ENCODE results near the gene TINAGL1. TPM values are rescaled to one million over a fixed set of nuclear protein-coding genes. Genes with fewer than 3 reads are reported as not detected.

TINAGL1 gene, protein sequence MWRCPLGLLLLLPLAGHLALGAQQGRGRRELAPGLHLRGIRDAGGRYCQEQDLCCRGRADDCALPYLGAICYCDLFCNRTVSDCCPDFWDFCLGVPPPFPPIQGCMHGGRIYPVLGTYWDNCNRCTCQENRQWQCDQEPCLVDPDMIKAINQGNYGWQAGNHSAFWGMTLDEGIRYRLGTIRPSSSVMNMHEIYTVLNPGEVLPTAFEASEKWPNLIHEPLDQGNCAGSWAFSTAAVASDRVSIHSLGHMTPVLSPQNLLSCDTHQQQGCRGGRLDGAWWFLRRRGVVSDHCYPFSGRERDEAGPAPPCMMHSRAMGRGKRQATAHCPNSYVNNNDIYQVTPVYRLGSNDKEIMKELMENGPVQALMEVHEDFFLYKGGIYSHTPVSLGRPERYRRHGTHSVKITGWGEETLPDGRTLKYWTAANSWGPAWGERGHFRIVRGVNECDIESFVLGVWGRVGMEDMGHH
- total RNA-seq (3.0 and 3.3 TPM in 2 replicates), polyA plus RNA-seq (2.8 and 92.5 TPM in 2 replicates), polyA minus RNA-seq (ENCODE audit: low replicate concordance) (7.9 and 131 TPM in 2 replicates)
- 3.4 and 96.4 TPM in 2 replicates for polyA plus RNA-seq (2012)

DNA sequence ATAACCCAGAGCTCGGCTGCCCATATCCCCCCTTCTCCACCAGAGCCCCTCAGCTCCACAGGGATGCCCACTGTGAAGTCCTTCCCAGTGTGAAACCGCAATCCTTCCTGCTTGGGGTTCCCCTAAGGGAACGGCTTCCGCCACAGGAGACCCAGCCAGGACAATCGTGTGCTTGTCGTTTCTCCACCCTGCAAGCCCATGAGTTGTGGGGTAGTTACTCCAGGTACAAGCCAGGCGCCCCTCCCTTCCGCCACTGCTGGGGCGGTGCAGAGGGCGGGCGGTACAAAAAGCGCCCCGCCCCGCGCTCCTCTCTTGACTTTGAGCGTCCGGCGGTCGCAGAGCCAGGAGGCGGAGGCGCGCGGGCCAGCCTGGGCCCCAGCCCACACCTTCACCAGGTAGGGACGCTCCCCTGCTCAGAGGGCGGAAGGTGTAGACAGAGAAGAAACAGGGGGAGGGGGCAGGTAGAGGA lies at the start of gene TINAGL1:
Gene TINAGL1, plus strand, starts transcription at position 315 of the 469 bp plus-strand sequence. CDS start 634 bp downstream, outside the sequence.
- Histone ChIP-seq H3K27ac (ENCODE audit: insufficient read depth, low read length) (no peak within 1 kb of the TSS), H3K79me2 (ENCODE audit: control insufficient read depth, insufficient read depth, low read length) (no peaks in the 10 kb centered on the region), H3K9me3 (ENCODE audit: control insufficient read depth, insufficient read depth, low read depth, low read length) (no peaks in the 10 kb centered on the region), H2AFZ (ENCODE audit: low read length) (no peak within 1 kb of the TSS), H3K4me1 (ENCODE audit: control insufficient read depth, extremely low read depth, insufficient read depth, low read length) (peaks cover 42% of the 10 kb centered on the region), H3K36me3 (ENCODE audit: control insufficient read depth, insufficient read depth, low read length) (no peaks in the 10 kb centered on the region), H3K27me3 (ENCODE audit: control insufficient read depth, insufficient read depth, low read length) (no peaks in the 10 kb centered on the region), H3K9ac (ENCODE audit: insufficient read depth, low read length) (peak within 1 kb of the TSS; percentile 39), H4K20me1 (ENCODE audit: control insufficient read depth, extremely low read depth, insufficient read depth, low read length) (no peaks in the 10 kb centered on the region), H3K4me2 (ENCODE audit: extremely low read depth, insufficient read depth, low read length) (peak within 1 kb of the TSS; percentile 41), H3K4me3 (replicated peaks in 1 of 4; ENCODE audit: control extremely low read depth in 1 of 4, insufficient read depth in 1 of 4, low read depth in 3 of 4, low read length in 4 of 4) (peak within 1 kb of the TSS in 3 of 4 experiments; percentile 20 to 40 (median 39))
- TF ChIP-seq, protein P1, sequence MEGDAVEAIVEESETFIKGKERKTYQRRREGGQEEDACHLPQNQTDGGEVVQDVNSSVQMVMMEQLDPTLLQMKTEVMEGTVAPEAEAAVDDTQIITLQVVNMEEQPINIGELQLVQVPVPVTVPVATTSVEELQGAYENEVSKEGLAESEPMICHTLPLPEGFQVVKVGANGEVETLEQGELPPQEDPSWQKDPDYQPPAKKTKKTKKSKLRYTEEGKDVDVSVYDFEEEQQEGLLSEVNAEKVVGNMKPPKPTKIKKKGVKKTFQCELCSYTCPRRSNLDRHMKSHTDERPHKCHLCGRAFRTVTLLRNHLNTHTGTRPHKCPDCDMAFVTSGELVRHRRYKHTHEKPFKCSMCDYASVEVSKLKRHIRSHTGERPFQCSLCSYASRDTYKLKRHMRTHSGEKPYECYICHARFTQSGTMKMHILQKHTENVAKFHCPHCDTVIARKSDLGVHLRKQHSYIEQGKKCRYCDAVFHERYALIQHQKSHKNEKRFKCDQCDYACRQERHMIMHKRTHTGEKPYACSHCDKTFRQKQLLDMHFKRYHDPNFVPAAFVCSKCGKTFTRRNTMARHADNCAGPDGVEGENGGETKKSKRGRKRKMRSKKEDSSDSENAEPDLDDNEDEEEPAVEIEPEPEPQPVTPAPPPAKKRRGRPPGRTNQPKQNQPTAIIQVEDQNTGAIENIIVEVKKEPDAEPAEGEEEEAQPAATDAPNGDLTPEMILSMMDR (conservative IDR thresholded peaks at IDR 0.05 in 1 of 2, IDR thresholded peaks at IDR 0.05 in 1 of 2; ENCODE audit: low read depth in 1 of 2, low read length in 2 of 2): no peak
- no peak for TF ChIP-seq EZH2 (IDR thresholded peaks at IDR 0.05; ENCODE audit: low read length, missing control alignments)
- no peak for DNase-seq (ENCODE audit: low read depth in 2 of 2)

DNA sequence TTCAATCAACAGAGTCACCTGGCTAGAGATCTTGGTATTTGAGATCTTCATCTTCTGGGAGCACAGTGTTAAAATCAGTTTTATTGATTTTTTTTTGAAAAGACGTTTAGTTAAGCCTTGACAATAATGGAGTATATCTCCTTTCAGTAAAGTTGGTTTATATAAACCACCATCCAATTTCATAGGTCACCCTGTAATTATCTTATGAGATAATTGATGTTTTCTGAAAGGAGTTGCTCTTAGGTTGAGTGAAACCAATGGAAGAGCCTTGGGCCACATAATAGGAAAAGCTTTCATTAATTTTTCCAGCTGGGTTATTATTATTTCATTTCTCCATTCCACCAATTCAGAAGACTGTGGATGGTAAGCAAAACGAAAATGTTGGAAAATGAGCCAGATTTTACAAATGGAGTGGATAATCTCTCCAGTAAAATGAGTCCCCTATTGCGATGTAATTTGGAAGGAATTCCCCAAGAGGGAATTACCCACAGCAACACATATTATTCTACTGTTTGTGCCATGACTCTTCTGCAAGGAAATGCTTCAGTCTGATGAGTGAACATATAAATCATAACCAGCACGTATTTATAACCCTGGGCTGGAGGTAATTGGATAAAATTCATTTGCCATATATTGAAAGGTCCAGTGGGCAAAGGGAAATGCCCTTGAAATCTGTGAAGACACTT lies 46.2 kb upstream of the TINAGL1 start:
- no peak overlapping the region for H3K4me3 ChIP-seq (replicated peaks in 1 of 4; ENCODE audit: control extremely low read depth in 1 of 4, insufficient read depth in 1 of 4, low read depth in 3 of 4, low read length in 4 of 4)
- no peaks in the 10 kb centered on the region for H4K20me1 ChIP-seq (ENCODE audit: control insufficient read depth, extremely low read depth, insufficient read depth, low read length)
- peak in 1 of 2 donors; percentile 60 for DNase-seq (ENCODE audit: low read depth in 2 of 2)
- H3K4me1 ChIP-seq (ENCODE audit: control insufficient read depth, extremely low read depth, insufficient read depth, low read length): peaks cover 9% of the 10 kb centered on the region
- H3K27ac ChIP-seq (ENCODE audit: insufficient read depth, low read length): no peak overlapping the region
- no peaks in the 10 kb centered on the region for H3K9me3 ChIP-seq (ENCODE audit: control insufficient read depth, insufficient read depth, low read depth, low read length)
- H3K9ac ChIP-seq (ENCODE audit: insufficient read depth, low read length): no peak overlapping the region
- H2AFZ ChIP-seq (ENCODE audit: low read length): no peak overlapping the region
- TF ChIP-seq EZH2 (IDR thresholded peaks at IDR 0.05; ENCODE audit: low read length, missing control alignments): no peak
- TF ChIP-seq, protein P1 (conservative IDR thresholded peaks at IDR 0.05 in 1 of 2, IDR thresholded peaks at IDR 0.05 in 1 of 2; ENCODE audit: low read depth in 1 of 2, low read length in 2 of 2): no peak
- no peaks in the 10 kb centered on the region for H3K36me3 ChIP-seq (ENCODE audit: control insufficient read depth, insufficient read depth, low read length)
- no peaks in the 10 kb centered on the region for H3K79me2 ChIP-seq (ENCODE audit: control insufficient read depth, insufficient read depth, low read length)
- no peak overlapping the region for H3K4me2 ChIP-seq (ENCODE audit: extremely low read depth, insufficient read depth, low read length)
- no peaks in the 10 kb centered on the region for H3K27me3 ChIP-seq (ENCODE audit: control insufficient read depth, insufficient read depth, low read length)

Measured in fibroblast of lung (primary cell).